Suprapubic skin (tissue), 4 donors: Measurements from ENCODE around the gene CCDC68. TPM values are rescaled to one million over a fixed set of nuclear protein-coding genes. Genes with fewer than 3 reads are reported as not detected.

Experiments
- DNase-seq, 2 donors: peaks; one replicate each; pipeline ENCODE4 v3.0.0-alpha.2; 2019; ENCODE audit warnings: low spot score in 2 of 2
- H3K27ac ChIP-seq: fragments of 200-600 bp; sonication (generic); one replicate; pipeline ENCODE4 v1.5.1; 2019
- H3K27me3 ChIP-seq: fragments of 200-600 bp; sonication (generic); one replicate; pipeline ENCODE4 v1.5.1; 2019
- H3K36me3 ChIP-seq: fragments of 200-600 bp; sonication (generic); one replicate; pipeline ENCODE4 v1.5.1; 2019
- H3K4me1 ChIP-seq: fragments of 200-600 bp; sonication (generic); one replicate; pipeline ENCODE4 v1.5.1; 2019
- H3K4me3 ChIP-seq: fragments of 200-600 bp; sonication (generic); one replicate; pipeline ENCODE4 v1.5.1; 2019; ENCODE audit warnings: mild to moderate bottlenecking
- H3K9me3 ChIP-seq: fragments of 200-600 bp; sonication (generic); one replicate; pipeline ENCODE4 v1.5.1; 2019
- EP300 ChIP-seq: sonication (generic); formaldehyde crosslinking; IDR thresholded peaks from one replicate; pipeline ENCODE4 v1.6.1; 2017; ENCODE audit warnings: antibody characterized with exemption
- POLR2A ChIP-seq, 2 donors: fragments of 450-650 bp; IDR thresholded peaks; one replicate each; pipeline ENCODE4 v1.6.1; 2017; ENCODE audit warnings: antibody characterized with exemption in 2 of 2, mild to moderate bottlenecking in 2 of 2, moderate library complexity in 2 of 2
- POLR2AphosphoS5 ChIP-seq, 3 donors: sonication (generic); formaldehyde crosslinking; IDR thresholded peaks; one replicate each; pipeline ENCODE4 v1.6.1; 2017; ENCODE audit warnings: antibody characterized with exemption in 3 of 3
- WGBS: methylation state at CpG from one replicate; pipeline ENCODE4 v1.1.5; 2018; 5-methylcytosine and 5-hydroxymethylcytosine counted together
- total RNA-seq, 4 donors: library from RNA; depleted of rRNA; stranded (reverse); fragments of >200 nt; gene quantifications; one replicate each; pipeline ENCODE4 v1.1.0, GENCODE V29; 2016
- TF ChIP-seq, protein P1 (sequence below), 2 donors: fragments of 200-600 bp in 1 of 2; fragments of 450-650 bp in 1 of 2; sonication (generic) in 1 of 2; IDR thresholded peaks; one replicate each; pipeline ENCODE4 v1.5.1; 2016 to 2019; ENCODE audit warnings: antibody characterized with exemption in 2 of 2, mild to moderate bottlenecking in 1 of 2, moderate library complexity in 1 of 2

The CCDC68 gene
- total RNA-seq, 4 donors from 2014 or later: 0.19 to 3.9 (median 1.4) TPM

DNA sequence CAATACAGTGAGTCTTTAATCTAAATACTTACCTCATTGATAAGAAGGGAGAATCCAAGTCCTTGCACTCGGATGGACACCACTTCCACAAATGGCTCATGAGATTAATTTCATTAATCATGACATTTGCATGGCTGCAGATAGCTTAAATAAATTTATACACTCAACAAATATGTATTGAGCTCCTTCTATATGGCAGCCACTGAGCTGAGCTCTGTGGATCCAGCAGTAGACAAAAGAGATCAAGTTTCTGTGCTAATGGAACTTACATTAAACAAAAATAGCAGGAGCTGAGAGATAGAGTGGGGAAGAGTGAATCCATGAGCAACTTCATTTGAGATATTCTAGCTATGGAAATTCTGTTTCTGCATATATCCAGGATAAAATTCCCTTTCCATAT is 86.6 kb downstream of the CCDC68 start:
- 92% methylated on average over 1 of the region's 1 CpG for WGBS
- Histone ChIP-seq H3K27me3 (no peaks in the 10 kb centered on the region), H3K36me3 (no peaks in the 10 kb centered on the region), H3K27ac (no peak overlapping the region), H3K4me1 (peaks cover 12% of the 10 kb centered on the region), H3K9me3 (no peaks in the 10 kb centered on the region), H3K4me3 (no peak overlapping the region)
- DNase-seq: no peak
- no peak for TF ChIP-seq EP300
- no peak for TF ChIP-seq POLR2AphosphoS5 (IDR thresholded peaks at IDR 0.05)
- TF ChIP-seq, protein P1, sequence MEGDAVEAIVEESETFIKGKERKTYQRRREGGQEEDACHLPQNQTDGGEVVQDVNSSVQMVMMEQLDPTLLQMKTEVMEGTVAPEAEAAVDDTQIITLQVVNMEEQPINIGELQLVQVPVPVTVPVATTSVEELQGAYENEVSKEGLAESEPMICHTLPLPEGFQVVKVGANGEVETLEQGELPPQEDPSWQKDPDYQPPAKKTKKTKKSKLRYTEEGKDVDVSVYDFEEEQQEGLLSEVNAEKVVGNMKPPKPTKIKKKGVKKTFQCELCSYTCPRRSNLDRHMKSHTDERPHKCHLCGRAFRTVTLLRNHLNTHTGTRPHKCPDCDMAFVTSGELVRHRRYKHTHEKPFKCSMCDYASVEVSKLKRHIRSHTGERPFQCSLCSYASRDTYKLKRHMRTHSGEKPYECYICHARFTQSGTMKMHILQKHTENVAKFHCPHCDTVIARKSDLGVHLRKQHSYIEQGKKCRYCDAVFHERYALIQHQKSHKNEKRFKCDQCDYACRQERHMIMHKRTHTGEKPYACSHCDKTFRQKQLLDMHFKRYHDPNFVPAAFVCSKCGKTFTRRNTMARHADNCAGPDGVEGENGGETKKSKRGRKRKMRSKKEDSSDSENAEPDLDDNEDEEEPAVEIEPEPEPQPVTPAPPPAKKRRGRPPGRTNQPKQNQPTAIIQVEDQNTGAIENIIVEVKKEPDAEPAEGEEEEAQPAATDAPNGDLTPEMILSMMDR (IDR thresholded peaks at IDR 0.05): no peak
- TF ChIP-seq POLR2A (IDR thresholded peaks at IDR 0.05): no peak

DNA sequence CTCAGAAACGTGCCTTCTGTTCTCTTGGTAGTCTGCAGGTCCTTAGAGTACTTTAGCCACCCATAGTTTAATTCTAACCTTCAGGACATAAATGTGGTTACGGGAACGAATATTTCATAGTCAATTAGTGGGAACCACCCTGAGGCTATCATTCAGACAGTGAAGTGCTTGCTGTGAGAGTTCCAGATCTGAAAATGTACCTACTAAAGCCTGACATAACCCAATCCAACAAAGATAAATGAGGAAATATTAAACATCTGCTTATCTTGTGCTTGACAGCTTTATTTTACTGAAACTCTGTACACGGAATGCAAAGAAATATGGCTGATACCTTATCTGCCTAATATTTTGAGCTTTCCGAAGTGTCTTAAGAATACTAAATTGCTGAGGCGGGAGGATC is 88.0 kb downstream of the CCDC68 start:
- Histone ChIP-seq H3K36me3 (no peaks in the 10 kb centered on the region), H3K4me3 (no peak overlapping the region), H3K9me3 (no peaks in the 10 kb centered on the region), H3K27me3 (no peaks in the 10 kb centered on the region), H3K4me1 (peaks cover 12% of the 10 kb centered on the region), H3K27ac (no peak overlapping the region)
- WGBS: 57% methylated on average over 6 of the region's 6 CpGs
- TF ChIP-seq POLR2A (IDR thresholded peaks at IDR 0.05): no peak
- no peak for TF ChIP-seq POLR2AphosphoS5 (IDR thresholded peaks at IDR 0.05)
- TF ChIP-seq, protein P1 (IDR thresholded peaks at IDR 0.05): no peak
- no peak for TF ChIP-seq EP300
- no peak for DNase-seq

DNA sequence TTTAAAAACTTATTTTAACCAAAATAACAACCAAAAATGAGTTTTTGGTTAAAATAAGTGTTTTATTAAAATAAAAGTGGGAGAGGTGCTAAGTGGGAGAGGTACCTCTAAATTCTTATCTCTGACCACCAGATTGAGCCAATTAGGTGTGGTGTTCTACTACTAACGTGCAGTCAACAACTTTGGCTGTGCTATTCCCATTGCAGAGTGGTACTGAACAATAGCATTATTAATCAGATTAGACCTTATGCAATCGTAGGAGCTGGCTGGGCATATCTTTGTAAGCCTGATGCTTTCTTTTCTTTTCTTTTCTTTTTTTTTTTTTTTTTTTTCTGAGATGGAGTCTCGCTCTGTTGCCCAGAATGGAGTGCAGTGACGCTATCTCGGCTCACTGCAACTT is 92.1 kb downstream of the CCDC68 start:
- Histone ChIP-seq H3K27ac (no peak overlapping the region), H3K36me3 (no peaks in the 10 kb centered on the region), H3K4me1 (no peaks in the 10 kb centered on the region), H3K9me3 (no peaks in the 10 kb centered on the region), H3K4me3 (no peak overlapping the region), H3K27me3 (no peaks in the 10 kb centered on the region)
- TF ChIP-seq EP300: no peak
- no peak for TF ChIP-seq POLR2A (IDR thresholded peaks at IDR 0.05)
- TF ChIP-seq, protein P1 (IDR thresholded peaks at IDR 0.05): no peak
- TF ChIP-seq POLR2AphosphoS5 (IDR thresholded peaks at IDR 0.05): no peak
- WGBS: 88% methylated on average over 5 of the region's 5 CpGs
- no peak for DNase-seq

DNA sequence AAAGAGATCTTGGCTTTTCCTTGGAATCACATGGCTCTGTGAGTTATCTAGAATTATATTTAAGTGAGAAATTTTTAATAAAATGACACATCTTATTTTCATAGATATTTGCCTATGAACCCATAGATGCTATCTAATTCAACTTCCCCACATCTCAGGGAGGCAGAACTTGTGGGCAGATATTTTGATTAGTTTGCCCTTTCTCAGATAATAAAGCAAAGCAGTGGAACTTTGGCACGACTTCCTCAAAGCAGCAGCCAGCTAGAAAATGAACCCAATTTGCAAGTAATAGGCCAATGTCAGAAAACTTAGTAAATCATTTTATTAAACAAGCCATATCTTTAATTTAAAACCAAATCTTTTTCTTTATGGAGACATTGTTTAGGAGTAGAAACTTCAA is 98.3 kb downstream of the CCDC68 start:
- peaks cover 4% of the 10 kb centered on the region for H3K4me1 ChIP-seq
- no peak for DNase-seq
- WGBS: 31% methylated on average over 1 of the region's 1 CpG
- H3K9me3 ChIP-seq: no peaks in the 10 kb centered on the region
- TF ChIP-seq, protein P1 (IDR thresholded peaks at IDR 0.05): no peak
- TF ChIP-seq EP300 (no peak), POLR2AphosphoS5 (IDR thresholded peaks at IDR 0.05) (no peak), POLR2A (IDR thresholded peaks at IDR 0.05) (no peak)
- no peak overlapping the region for H3K27ac ChIP-seq
- H3K27me3 ChIP-seq: no peaks in the 10 kb centered on the region
- no peaks in the 10 kb centered on the region for H3K36me3 ChIP-seq
- no peak overlapping the region for H3K4me3 ChIP-seq

DNA sequence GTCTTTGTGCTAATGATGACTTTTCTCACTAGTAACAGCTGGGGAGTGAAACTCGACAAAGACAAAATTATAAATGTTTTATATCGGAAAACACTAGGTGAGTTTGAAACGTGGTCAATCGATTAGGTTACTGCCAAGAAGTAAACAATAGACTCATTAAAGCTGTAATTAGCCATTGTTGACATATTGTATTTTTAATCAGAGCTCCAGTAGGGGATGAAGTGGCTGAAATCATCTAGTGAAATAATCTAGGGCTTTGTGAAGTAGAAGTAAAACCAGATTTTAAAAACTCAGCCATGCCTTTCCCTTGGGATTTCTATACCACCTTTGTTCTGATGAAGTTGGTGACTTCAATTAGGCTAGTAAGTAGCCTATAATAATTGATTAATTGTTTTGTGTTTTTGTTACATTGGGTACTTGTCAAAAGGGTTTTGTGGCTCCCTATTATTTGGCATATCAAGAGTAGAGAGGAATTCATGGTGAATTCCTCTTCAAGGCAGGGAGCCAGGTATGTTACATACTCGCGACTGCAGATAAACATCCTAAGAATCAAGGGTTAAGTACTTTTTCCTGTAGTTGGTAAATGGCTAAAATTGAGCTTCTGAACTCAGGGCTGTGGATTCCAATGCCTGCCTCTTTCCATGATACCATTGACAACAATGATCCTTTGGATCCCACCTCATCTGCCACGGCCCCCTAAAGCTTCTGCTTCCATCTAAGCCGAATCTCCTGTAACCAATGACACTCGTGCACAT is 99.4 kb downstream of the CCDC68 start:
- Histone ChIP-seq H3K9me3 (no peaks in the 10 kb centered on the region), H3K27ac (no peak overlapping the region), H3K27me3 (no peaks in the 10 kb centered on the region), H3K36me3 (no peaks in the 10 kb centered on the region), H3K4me1 (peaks cover 4% of the 10 kb centered on the region), H3K4me3 (no peak overlapping the region)
- no peak for TF ChIP-seq POLR2A (IDR thresholded peaks at IDR 0.05)
- no peak for TF ChIP-seq EP300
- TF ChIP-seq, protein P1 (IDR thresholded peaks at IDR 0.05): no peak
- no peak for TF ChIP-seq POLR2AphosphoS5 (IDR thresholded peaks at IDR 0.05)
- no peak for DNase-seq
- 69% methylated on average over 9 of the region's 9 CpGs for WGBS
